NCI-H226 (cell line): ENCODE results near the gene UBAC1.
"Not testable (repeated sequence)": the region's sequence is repeated elsewhere in the genome, so short reads cannot be mapped to it uniquely, and the experiment has no call there.

ENCODE experiments used
- DNase-seq: peaks from one replicate; pipeline ENCODE4 v3.0.0-alpha.2; 2015

Gene UBAC1

GRCh38 chr9:135911233-135911632 is 49.9 kb downstream of the UBAC1 start:
- not testable (repeated sequence) for DNase-seq

DNA sequence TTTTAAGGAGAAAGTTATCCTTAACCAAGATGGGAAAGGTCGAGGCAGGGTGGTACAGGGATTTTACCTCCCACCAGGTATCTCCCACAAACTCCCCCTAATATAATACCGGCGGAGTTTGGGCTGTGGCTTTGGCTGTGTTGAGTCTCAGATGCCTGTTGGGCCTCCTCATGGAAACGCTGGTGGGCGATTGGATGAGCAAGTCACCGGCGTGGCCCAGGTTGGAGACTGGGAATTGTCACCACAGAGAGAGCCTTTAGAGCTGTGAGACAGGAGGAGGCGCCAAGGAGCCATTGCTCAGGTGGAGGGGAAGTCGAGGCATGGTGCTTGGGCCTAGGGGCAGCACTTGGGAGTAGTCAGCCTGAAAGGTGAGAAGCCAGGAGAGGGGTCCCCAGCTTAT is 50.4 kb downstream of the UBAC1 start:
- no peak for DNase-seq

- no peak for DNase-seq
These were observed 51.0 kb downstream of the UBAC1 start for GRCh38 chr9:135910216-135910615.

DNA sequence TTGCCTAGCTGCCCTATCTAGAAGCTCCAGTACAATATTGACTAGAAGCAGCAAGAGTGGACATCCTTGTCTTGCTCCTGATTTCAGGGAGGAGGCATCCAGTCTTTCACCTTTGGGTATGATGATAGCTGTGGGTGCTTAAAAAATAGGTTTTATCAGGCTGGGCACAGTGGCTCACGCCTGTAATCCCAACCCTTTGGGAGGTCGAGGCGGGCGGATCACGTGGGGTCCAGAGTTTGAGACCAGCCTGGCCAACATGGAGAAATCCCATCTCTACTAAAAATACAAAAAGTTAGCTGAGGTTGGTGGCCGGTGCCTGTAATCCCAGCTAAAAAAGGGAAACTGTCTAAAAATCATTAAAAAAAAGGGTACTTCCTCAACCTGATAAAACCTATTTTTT is 51.8 kb downstream of the UBAC1 start:
- no peak for DNase-seq

GRCh38 chr9:135908754-135909204 is 52.4 kb downstream of the UBAC1 start:
- DNase-seq, result peak; percentile 15

DNA sequence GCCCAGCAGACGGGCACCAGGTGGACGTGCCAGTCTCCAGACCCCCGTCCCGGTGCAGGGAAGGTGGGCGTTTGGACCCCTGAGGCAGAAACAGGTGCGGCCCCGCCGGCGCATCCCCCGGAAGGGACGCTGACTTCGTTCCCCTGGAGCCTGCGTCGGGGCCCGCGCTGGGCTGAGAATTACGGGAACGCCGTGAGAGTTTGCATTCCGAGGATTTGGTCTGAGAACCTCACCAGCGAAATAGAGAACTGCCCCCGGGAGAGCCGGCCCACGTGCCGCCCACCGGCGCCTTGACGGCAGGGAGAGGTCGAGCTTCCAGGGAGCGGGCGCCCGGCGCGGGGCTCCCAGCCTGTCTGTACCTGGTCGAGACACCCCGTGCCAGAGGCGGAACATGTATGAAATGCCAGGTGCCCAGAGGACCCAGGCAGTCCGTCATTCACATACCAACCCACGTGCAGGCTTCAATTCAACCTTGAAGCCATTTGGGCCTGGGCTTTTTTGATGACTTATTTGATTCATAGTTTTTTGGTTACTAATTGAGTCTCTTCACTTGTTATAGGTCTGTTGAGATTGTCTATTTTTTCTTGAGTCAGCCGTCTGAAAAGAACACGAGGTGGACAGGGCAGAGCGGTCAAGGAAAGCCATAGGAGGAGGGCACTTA is 53.0 kb downstream of the UBAC1 start:
- DNase-seq, result peak; percentile 31

DNA sequence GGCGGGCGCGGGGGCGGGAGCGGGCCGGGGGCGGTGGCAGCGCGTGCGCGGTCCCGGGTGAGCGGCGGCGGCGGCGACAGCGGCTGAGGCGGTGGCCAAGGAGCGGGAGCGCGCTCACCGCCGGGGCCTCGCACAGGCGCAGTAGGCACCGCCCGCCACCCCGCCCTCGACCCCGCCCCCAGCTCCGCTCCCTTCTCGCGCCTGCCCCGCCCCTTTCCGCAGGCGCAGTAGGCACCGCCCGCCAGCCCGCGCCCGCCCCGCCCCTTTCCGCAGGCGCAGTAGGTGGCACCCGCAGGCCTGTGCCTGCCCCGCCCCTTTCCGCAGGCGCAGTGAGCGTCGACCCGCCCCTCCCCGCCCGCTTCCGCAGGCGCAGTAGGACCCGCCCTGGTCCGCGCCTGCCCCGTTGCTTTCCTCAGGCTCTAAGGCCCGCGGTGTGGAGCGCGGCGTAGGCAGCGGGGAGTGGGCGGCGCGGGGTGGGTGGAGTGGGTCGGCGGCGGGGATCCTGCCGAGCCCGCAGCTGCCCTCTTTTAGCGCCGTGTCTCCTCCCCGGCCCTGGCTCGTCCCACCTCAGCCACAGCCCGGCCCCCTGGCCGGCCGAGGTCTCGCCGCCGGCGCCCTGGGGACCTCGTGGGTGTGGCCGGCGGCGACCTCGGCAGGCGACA is 53.6 kb downstream of the UBAC1 start, which contains the start of gene CAMSAP1:
Gene CAMSAP1 (minus strand): TSS at position 116 of the 662 bp plus-strand sequence. CDS start 387 bp downstream, outside the sequence.
- peak; percentile 78 for DNase-seq

GRCh38 chr9:135907006-135907430 is 54.2 kb downstream of the UBAC1 start:
- no peak for DNase-seq

DNA sequence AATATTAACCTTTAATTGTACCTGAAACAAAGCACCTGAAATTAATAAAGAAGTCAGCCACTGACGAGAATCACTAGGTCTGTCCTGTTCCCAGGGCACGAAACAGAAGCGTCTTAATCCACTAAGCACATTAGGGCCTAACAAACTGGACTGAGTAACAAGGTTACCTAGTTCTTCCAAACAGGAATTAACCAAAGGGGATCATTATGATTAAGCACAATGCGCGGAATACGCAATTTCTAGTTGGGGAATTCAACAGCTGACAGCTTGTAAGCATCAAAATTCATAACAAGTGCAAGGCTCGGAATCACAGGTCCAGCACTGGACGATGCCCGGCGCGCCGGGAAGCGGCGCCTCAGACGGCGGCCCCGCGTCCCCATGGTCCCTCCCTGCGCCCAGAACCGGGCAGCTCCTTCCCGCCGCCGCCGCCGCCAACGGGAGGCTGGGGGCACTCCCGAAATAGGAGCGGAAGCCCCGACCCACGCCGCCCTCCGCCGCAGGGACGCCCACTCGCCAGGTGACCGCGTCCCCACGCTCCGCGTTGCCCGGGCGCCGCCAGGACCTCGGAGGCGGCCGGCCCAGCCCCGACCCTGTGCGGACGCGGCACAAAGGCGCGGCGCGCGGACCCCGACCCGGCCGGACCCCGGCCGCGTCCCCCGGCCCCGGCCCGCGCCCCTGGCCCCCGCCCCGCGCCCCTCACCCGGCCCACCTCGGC is 54.7 kb downstream of the UBAC1 start:
- DNase-seq, result no peak

- DNase-seq, result no peak
These were observed 55.6 kb downstream of the UBAC1 start for GRCh38 chr9:135905380-135906258.

GRCh38 chr9:135903786-135904520 is 57.2 kb downstream of the UBAC1 start:
- DNase-seq, result no peak

GRCh38 chr9:135903358-135903656 is 57.9 kb downstream of the UBAC1 start:
- no peak for DNase-seq

DNA sequence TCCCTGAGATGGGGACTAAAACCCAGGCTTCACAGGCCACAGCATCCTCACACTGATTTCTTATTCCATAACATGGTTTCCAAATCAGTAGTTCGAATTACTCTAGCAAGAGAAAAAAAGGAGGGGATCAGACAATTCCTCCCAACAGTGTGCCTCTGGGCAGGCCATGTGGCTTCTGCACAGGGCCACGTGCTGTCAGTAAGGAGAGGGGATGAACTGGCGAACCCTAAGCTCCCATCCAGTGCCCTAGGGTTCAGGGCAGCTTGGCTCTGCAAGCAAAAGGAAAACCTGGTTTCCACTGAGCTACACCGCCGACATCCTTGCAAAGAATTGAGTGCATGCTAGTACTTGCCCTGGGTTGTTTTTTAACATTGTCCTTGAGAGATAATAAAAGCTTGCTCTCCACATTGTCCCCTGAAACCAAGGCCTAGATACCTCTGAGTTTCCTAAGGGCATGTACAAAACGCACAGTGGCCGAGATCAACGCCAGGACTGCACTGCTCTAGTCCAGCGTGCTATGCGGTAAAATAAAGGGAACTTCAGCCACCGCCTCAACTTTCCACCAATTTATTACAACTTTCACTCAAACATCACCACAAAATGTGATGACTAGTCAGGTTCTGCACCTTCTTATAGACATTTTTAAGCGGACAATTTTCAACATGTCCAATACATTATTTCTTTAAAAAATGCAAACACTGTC is 58.4 kb downstream of the UBAC1 start:
- DNase-seq, result no peak

DNA sequence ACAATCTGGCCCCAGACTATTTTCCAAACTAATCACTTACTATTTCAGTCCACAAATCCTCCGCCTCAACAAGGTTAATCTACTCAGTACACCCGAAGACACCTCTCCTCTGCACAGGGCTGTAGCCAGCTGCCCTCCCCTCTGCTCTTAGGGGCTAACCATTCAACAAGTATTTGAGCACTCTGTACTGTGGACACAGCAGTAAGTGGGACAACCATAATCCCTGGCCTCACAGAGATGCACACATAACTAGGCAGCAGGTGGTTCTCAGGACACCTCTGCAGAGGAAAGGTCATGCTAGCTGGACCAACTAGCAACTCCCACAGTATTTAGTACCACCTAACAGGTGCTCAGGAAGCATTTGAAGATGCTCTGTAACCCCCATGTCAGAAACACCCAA is 59.3 kb downstream of the UBAC1 start:
- no peak for DNase-seq

DNA sequence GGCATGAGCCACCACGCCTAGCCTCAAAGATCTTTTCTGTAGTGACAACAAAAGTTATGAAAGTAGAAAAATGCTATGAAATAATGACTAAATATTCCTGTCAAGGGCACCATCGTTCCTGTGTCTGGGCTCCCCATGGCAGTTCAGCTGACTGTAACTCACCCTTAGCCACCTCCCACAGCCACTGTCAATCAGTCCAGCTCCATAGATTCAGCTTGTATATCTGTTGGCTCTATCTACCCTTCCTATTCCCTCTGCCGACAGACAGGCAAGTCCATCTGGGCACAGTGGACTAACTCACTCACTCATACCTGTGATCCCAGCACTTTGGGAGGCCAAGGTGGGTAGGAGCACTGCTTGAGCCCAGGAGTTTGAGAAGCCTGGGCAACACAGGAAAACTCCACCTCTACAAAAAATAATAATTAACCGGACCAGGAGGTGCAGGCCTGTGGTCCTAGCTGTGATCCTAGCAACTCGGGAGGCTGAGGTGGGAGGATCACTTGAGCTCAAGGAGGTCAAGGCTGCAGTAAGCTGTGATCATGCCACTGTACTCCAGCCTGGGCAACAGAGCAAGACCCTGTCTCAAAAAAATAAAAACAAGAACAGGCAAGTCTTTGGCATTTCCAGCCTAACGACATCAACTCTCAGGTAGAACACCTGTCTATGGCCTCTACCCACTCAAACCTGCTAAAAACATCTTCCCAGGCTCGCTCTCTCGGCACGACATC is 60.0 kb downstream of the UBAC1 start:
- DNase-seq, result no peak

- DNase-seq, result peak; percentile 22
These were observed 62.4 kb downstream of the UBAC1 start for GRCh38 chr9:135898634-135899407.

DNA sequence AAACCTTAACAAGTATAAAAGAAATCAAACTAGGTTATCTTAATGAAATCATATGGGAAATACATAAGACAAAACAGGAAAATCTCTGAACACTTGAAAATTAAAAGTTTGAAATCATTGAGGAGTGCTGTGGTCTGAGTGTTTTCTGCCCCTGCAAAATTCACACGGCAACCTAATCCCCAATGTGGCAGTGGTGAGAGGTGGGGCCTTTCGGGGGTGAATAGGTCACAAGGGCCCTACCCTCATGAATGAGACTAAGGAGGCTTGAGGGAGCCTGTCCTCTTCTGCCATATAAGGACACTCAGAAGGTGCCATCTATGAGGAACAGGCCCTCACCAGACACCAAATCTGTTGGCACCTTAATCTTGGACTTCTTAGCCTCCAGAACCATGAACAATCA is 64.5 kb downstream of the UBAC1 start:
- no peak for DNase-seq

DNA sequence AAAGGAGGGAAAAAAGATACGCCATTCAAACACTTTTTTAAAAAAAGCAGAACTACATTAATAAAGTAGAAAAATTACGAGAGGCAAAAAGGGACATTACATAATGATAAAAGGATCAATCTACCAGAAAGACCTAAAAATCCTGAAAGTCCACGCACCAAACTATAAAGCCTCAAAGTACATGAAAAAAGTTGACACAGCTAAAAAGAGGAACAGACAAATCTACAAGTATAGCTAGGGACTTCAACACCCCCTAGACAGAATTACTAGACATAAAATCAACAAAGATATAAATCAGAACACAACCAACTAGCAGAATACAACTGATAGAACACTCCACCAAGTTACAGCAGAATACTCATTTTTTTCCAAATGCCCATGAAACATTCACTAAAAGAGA is 65.0 kb downstream of the UBAC1 start:
- DNase-seq, result no peak

DNA sequence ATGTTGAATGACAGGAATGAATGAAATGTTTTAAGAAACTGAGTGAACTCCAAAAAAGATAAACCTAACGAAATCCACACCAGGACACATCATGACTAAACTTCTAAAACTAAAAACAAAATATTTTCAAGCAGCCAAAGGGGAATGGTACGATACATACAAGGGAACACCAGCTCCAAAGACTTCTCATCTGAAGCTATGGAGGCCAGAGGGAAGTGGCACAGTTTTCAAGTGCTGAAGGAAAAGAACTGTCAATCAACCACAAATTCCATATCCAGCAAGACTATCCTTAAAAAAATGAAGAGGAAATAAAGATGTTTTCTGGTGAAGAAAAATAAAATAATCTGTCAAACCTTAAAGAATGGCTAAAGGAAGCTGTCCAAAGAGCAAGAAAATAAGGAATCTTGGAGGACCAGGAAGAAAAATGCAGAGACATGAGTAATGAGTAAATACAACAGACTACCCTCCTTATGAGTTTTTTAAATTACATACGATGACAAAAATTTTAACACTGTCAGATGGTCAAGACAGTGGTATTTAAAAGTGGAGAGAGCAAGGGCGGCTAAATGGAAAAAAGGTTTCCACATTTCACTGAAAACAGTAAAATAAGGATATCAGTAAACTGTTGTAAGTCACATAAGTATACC is 65.8 kb downstream of the UBAC1 start:
- DNase-seq, result peak; percentile 13

GRCh38 chr9:135893104-135893503 is 68.1 kb downstream of the UBAC1 start:
- DNase-seq, result no peak
